ENCODE measurements around the gene CHRNA10. TPM values are rescaled to one million over a fixed set of nuclear protein-coding genes. Genes with fewer than 3 reads are reported as not detected.

CHRNA10 gene
- total and polyA plus RNA-seq, 10 of the 15 experiments (the other 5 are each of a cell fraction or from before 2014, with no cell fraction given) = 0.14 to 1.5 (median 0.57) TPM

GRCh38 chr11:3703383-3703782 is 32.2 kb upstream of the CHRNA10 start:
- CTCF ChIA-PET = interaction anchor here (1.0 kb wide), 1 partner anchor 105 kb away, joined by 5 read pairs; the partner anchor contains the start of gene PGAP2

More at GRCh38 chr11:3703383-3703782, 32.2 kb upstream of the CHRNA10 start:
- no peak overlapping the region for H2AFZ ChIP-seq (ENCODE audit: control insufficient read depth, low read depth, low read length)
- WGBS (ENCODE audit: insufficient coverage, insufficient replicate concordance, low lambda C conversion rate, missing lambda C conversion rate) = 97% methylated on average over 3 of the region's 3 CpGs
- no peak overlapping the region for H3K9ac ChIP-seq (ENCODE audit: control insufficient read depth, insufficient read depth, low read length)
- no peak overlapping the region for H3K4me2 ChIP-seq (ENCODE audit: control insufficient read depth, insufficient read depth)
- peaks cover 10 to 40% of the 10 kb centered on the region in 2 experiments for H3K36me3 ChIP-seq (ENCODE audit: control insufficient read depth in 2 of 2, insufficient read depth in 2 of 2, low read length in 1 of 2)
- ChIA-PET SMC1A (ENCODE audit: uncharacterized antibody, unreplicated experiment) (interaction anchor here (0.7 kb wide), 1 partner anchor 92 kb away, joined by 3 read pairs; no protein-coding TSS in a partner anchor), POLR2A (interaction anchor here (0.6 kb wide), 1 partner anchor 12 kb away, joined by 4 read pairs; no protein-coding TSS in a partner anchor), RAD21 (ENCODE audit: unreplicated experiment) (no interaction called here)
- BruUV-seq (replicated peaks) = no TSS peak
- no peak for TF ChIP-seq MTA2 (IDR thresholded peaks at IDR 0.05; ENCODE audit: low read depth)
- TF ChIP-seq SUPT20H (IDR thresholded peaks at IDR 0.05; ENCODE audit: borderline replicate concordance, control insufficient read depth, low read depth, low read length) = no peak
- no peak for TF ChIP-seq JUNB (IDR thresholded peaks at IDR 0.05)
- no peak for TF ChIP-seq ZNF217 (IDR thresholded peaks at IDR 0.05)
- no peak for TF ChIP-seq SMC3 (IDR thresholded peaks at IDR 0.05; ENCODE audit: borderline replicate concordance, low read length)
- TF ChIP-seq PAX8 (IDR thresholded peaks at IDR 0.05) = no peak
- no peak for TF ChIP-seq CHD1 (IDR thresholded peaks at IDR 0.05; ENCODE audit: low read depth, low read length)
- TF ChIP-seq MAX (IDR thresholded peaks at IDR 0.05; ENCODE audit: low read depth, low read length) = no peak
- TF ChIP-seq RFX5 (IDR thresholded peaks at IDR 0.05; ENCODE audit: low read depth, low read length) = no peak
- no peak for TF ChIP-seq SIN3A (IDR thresholded peaks at IDR 0.05; ENCODE audit: low read depth, low read length)
- TF ChIP-seq NR2C1 (IDR thresholded peaks at IDR 0.05) = no peak
- TF ChIP-seq EZH2 (IDR thresholded peaks at IDR 0.05; ENCODE audit: borderline replicate concordance, control insufficient read depth, low read depth, low read length) = no peak
- TF ChIP-seq BACH1 (IDR thresholded peaks at IDR 0.05; ENCODE audit: borderline replicate concordance) = no peak
- no peak for TF ChIP-seq CREM (IDR thresholded peaks at IDR 0.05; ENCODE audit: low read depth)
- no peak for TF ChIP-seq ZBTB40 (IDR thresholded peaks at IDR 0.05; ENCODE audit: borderline replicate concordance)
- TF ChIP-seq CUX1 (IDR thresholded peaks at IDR 0.05; ENCODE audit: insufficient replicate concordance, low read depth, low read length) = no peak
- H3K27me3 ChIP-seq (replicated peaks in 1 of 2; ENCODE audit: control insufficient read depth in 2 of 2, insufficient read depth in 2 of 2, low read length in 1 of 2) = no peaks in the 10 kb centered on the region
- DNase-seq (ENCODE audit: low read depth, low spot score) = no peak
- no peak for FAIRE-seq
- H3K79me2 ChIP-seq (ENCODE audit: control insufficient read depth, insufficient read depth, low read length) = no peaks in the 10 kb centered on the region
- ATAC-seq = no peak
- in situ Hi-C loops (cut with MboI) (no loop called here), intact Hi-C loops (cut with micrococcal nuclease; ENCODE audit: unreplicated experiment) (loop anchor here (5.0 kb wide), 1 partner anchor 39 kb away; no protein-coding TSS in a partner anchor)
- no peak overlapping the region for H3K4me3 ChIP-seq
- no peaks in the 10 kb centered on the region for H3K9me3 ChIP-seq (replicated peaks; ENCODE audit: control insufficient read depth, insufficient read depth, low read length)
- no peak overlapping the region for H3K27ac ChIP-seq (ENCODE audit: control insufficient read depth, insufficient read depth)
- H4K20me1 ChIP-seq (ENCODE audit: control insufficient read depth, insufficient read depth) = no peaks in the 10 kb centered on the region
- H3K4me1 ChIP-seq (ENCODE audit: control insufficient read depth, insufficient read depth, low read length) = no peaks in the 10 kb centered on the region

All from GM12878 (cell line).